Activated CD4-positive, alpha-beta memory T cell treated with anti-CD3 and anti-CD28 coated beads for 36 hours (primary cell): ENCODE measurements around the gene ADCY2. TPM values are rescaled to one million over a fixed set of nuclear protein-coding genes. Genes with fewer than 3 reads are reported as not detected.

ENCODE experiments used
- CTCF ChIA-PET: fragments of 350-600 bp; sonication (Branson Sonifier 250); formaldehyde crosslinking; loops from one replicate; lab custom pipeline; 2021; ENCODE audit warnings: antibody characterized with exemption, inconsistent platforms; lab: Charles Lee
- POLR2A ChIA-PET: fragments of 350-600 bp; sonication (Branson Sonifier 250); formaldehyde crosslinking; loops from one replicate; lab custom pipeline; 2021; ENCODE audit warnings: antibody characterized with exemption; lab: Charles Lee
- DNase-seq: peaks from one replicate; pipeline ENCODE4 v3.0.0-alpha.2; 2020
- H3K27ac Mint-ChIP-seq: one replicate; pipeline ENCODE4 v1.8.0; 2021; ENCODE audit warnings: mixed read lengths
- H3K27me3 Mint-ChIP-seq: one replicate; pipeline ENCODE4 v1.8.0; 2021; ENCODE audit warnings: mixed read lengths
- H3K36me3 Mint-ChIP-seq: one replicate; pipeline ENCODE4 v1.8.0; 2021; ENCODE audit warnings: mixed read lengths
- H3K4me1 Mint-ChIP-seq: one replicate; pipeline ENCODE4 v1.8.0; 2021; ENCODE audit warnings: low read depth, mixed read lengths
- H3K4me3 Mint-ChIP-seq: one replicate; pipeline ENCODE4 v1.8.0; 2021; ENCODE audit warnings: mild to moderate bottlenecking, mixed read lengths
- H3K9me3 Mint-ChIP-seq: one replicate; pipeline ENCODE4 v1.8.0; 2021; ENCODE audit warnings: mixed read lengths
- intact Hi-C: fragments of 100-400 bp; cut with micrococcal nuclease; formaldehyde crosslinking; loops from one replicate; pipeline ENCODE4 v1.15.1; 2023
- total RNA-seq, 2 experiments: library from RNA; stranded (reverse); gene quantifications; one replicate each; pipeline ENCODE4 v1.2.3, GENCODE V29; 2021

The ADCY2 gene
- total RNA-seq, 2 experiments from 2014 or later = not detected

- POLR2A ChIA-PET = no interaction called here
- CTCF ChIA-PET = no interaction called here
- no peak for DNase-seq
- Mint-ChIP-seq H3K4me3 (no peak overlapping the region), H3K36me3 (no peaks in the 10 kb centered on the region), H3K9me3 (no peaks in the 10 kb centered on the region), H3K27ac (no peak overlapping the region), H3K4me1 (peaks cover 2% of the 10 kb centered on the region), H3K27me3 (peaks cover 30% of the 10 kb centered on the region)
- intact Hi-C loops = no loop called here
These were observed 355.9 kb downstream of the ADCY2 start for GRCh38 chr5:7751874-7752273.

GRCh38 chr5:7753181-7753580, 357.2 kb downstream of the ADCY2 start:
- ChIA-PET CTCF (interaction anchor here (1.0 to 2.7 kb wide), 2 partner anchors 18 to 933 kb away, joined by 3 to 8 read pairs; no protein-coding TSS in a partner anchor), POLR2A (no interaction called here)
- Mint-ChIP-seq H3K36me3 (no peaks in the 10 kb centered on the region), H3K4me3 (no peak overlapping the region), H3K27me3 (peaks cover 33% of the 10 kb centered on the region), H3K4me1 (peaks cover 2% of the 10 kb centered on the region), H3K9me3 (no peaks in the 10 kb centered on the region), H3K27ac (no peak overlapping the region)
- no peak for DNase-seq
- intact Hi-C loops = no loop called here

- DNase-seq = no peak
- Mint-ChIP-seq H3K36me3 (no peaks in the 10 kb centered on the region), H3K4me3 (no peak overlapping the region), H3K27me3 (peaks cover 36% of the 10 kb centered on the region), H3K4me1 (peaks cover 2% of the 10 kb centered on the region), H3K27ac (no peak overlapping the region), H3K9me3 (no peaks in the 10 kb centered on the region)
- ChIA-PET POLR2A (no interaction called here), CTCF (interaction anchor here (1.0 to 3.7 kb wide), 3 partner anchors 7 to 933 kb away, joined by 3 to 18 read pairs (median 8); no protein-coding TSS in a partner anchor)
- intact Hi-C loops = no loop called here
These were observed 357.7 kb downstream of the ADCY2 start for GRCh38 chr5:7753596-7753995.

GRCh38 chr5:7754490-7754889, 358.6 kb downstream of the ADCY2 start:
- DNase-seq = no peak
- Mint-ChIP-seq H3K4me3 (no peak overlapping the region), H3K36me3 (no peaks in the 10 kb centered on the region), H3K27ac (no peak overlapping the region), H3K9me3 (no peaks in the 10 kb centered on the region), H3K4me1 (peaks cover 2% of the 10 kb centered on the region), H3K27me3 (peaks cover 39% of the 10 kb centered on the region)
- ChIA-PET CTCF (interaction anchor here (0.7 to 3.7 kb wide), 5 partner anchors 8 to 1072 kb away, joined by 3 to 18 read pairs (median 4); no protein-coding TSS in a partner anchor), POLR2A (interaction anchor here (0.7 kb wide), 1 partner anchor 881 kb away, joined by 3 read pairs; no protein-coding TSS in a partner anchor)
- intact Hi-C loops = loop anchor here (2.0 kb wide), 1 partner anchor 494 kb away; no protein-coding TSS in a partner anchor

GRCh38 chr5:7754997-7755596, 359.2 kb downstream of the ADCY2 start:
- Mint-ChIP-seq H3K9me3 (no peaks in the 10 kb centered on the region), H3K27ac (no peak overlapping the region), H3K27me3 (peaks cover 40% of the 10 kb centered on the region), H3K36me3 (no peaks in the 10 kb centered on the region), H3K4me3 (no peak overlapping the region), H3K4me1 (peaks cover 2% of the 10 kb centered on the region)
- ChIA-PET CTCF (interaction anchor here (0.8 to 3.7 kb wide), 7 partner anchors 9 to 974 kb away, joined by 3 to 18 read pairs (median 4); no protein-coding TSS in a partner anchor), POLR2A (no interaction called here)
- intact Hi-C loops = loop anchor here (2.0 kb wide), 1 partner anchor 494 kb away; no protein-coding TSS in a partner anchor
- peak; percentile 63 for DNase-seq

GRCh38 chr5:7755958-7756357, 360.0 kb downstream of the ADCY2 start:
- intact Hi-C loops = loop anchor here (2.0 kb wide), 1 partner anchor 495 kb away; no protein-coding TSS in a partner anchor
- CTCF ChIA-PET = interaction anchor here (1.0 to 3.7 kb wide), 3 partner anchors 10 to 60 kb away, joined by 3 to 18 read pairs (median 5); no protein-coding TSS in a partner anchor

GRCh38 chr5:7756453-7756852, 360.5 kb downstream of the ADCY2 start:
- POLR2A ChIA-PET = no interaction called here
- Mint-ChIP-seq H3K27ac (no peak overlapping the region), H3K9me3 (no peaks in the 10 kb centered on the region), H3K4me1 (peaks cover 2% of the 10 kb centered on the region), H3K4me3 (no peak overlapping the region), H3K36me3 (no peaks in the 10 kb centered on the region), H3K27me3 (peaks cover 47% of the 10 kb centered on the region)
- no peak for DNase-seq
- CTCF ChIA-PET = interaction anchor here (1.4 to 3.7 kb wide), 2 partner anchors 10 to 12 kb away, joined by 5 to 18 read pairs; no protein-coding TSS in a partner anchor
- intact Hi-C loops = no loop called here

More at GRCh38 chr5:7755958-7756357, 360.0 kb downstream of the ADCY2 start:
- H3K36me3 Mint-ChIP-seq = no peaks in the 10 kb centered on the region
- no peak overlapping the region for H3K27ac Mint-ChIP-seq
- peaks cover 45% of the 10 kb centered on the region for H3K27me3 Mint-ChIP-seq
- no peaks in the 10 kb centered on the region for H3K9me3 Mint-ChIP-seq
- H3K4me3 Mint-ChIP-seq = no peak overlapping the region
- H3K4me1 Mint-ChIP-seq = peaks cover 2% of the 10 kb centered on the region
- POLR2A ChIA-PET = no interaction called here
- DNase-seq = no peak

- intact Hi-C loops = no loop called here
- H3K4me1 Mint-ChIP-seq = peaks cover 2% of the 10 kb centered on the region
- POLR2A ChIA-PET = no interaction called here
- H3K4me3 Mint-ChIP-seq = no peak overlapping the region
- peaks cover 47% of the 10 kb centered on the region for H3K27me3 Mint-ChIP-seq
- CTCF ChIA-PET = no interaction called here
- no peak overlapping the region for H3K27ac Mint-ChIP-seq
- no peak for DNase-seq
- no peaks in the 10 kb centered on the region for H3K36me3 Mint-ChIP-seq
- H3K9me3 Mint-ChIP-seq = no peaks in the 10 kb centered on the region
These were observed 363.4 kb downstream of the ADCY2 start for GRCh38 chr5:7759257-7759871.

- H3K4me3 Mint-ChIP-seq = no peak overlapping the region
- peaks cover 46% of the 10 kb centered on the region for H3K27me3 Mint-ChIP-seq
- H3K36me3 Mint-ChIP-seq = no peaks in the 10 kb centered on the region
- H3K4me1 Mint-ChIP-seq = peaks cover 1% of the 10 kb centered on the region
- ChIA-PET POLR2A (no interaction called here), CTCF (no interaction called here)
- H3K27ac Mint-ChIP-seq = no peak overlapping the region
- H3K9me3 Mint-ChIP-seq = no peaks in the 10 kb centered on the region
- intact Hi-C loops = no loop called here
- no peak for DNase-seq
These were observed 364.1 kb downstream of the ADCY2 start for GRCh38 chr5:7759951-7760580.

- Mint-ChIP-seq H3K9me3 (no peaks in the 10 kb centered on the region), H3K27ac (no peak overlapping the region), H3K4me1 (no peaks in the 10 kb centered on the region), H3K36me3 (no peaks in the 10 kb centered on the region), H3K4me3 (no peak overlapping the region), H3K27me3 (peaks cover 50% of the 10 kb centered on the region)
- CTCF ChIA-PET = interaction anchor here (0.7 kb wide), 1 partner anchor 18 kb away, joined by 3 read pairs; no protein-coding TSS in a partner anchor
- POLR2A ChIA-PET = no interaction called here
- DNase-seq = no peak
- intact Hi-C loops = no loop called here
These were observed 366.3 kb downstream of the ADCY2 start for GRCh38 chr5:7762267-7762666.

GRCh38 chr5:7763621-7764072, 367.7 kb downstream of the ADCY2 start:
- CTCF ChIA-PET = no interaction called here

GRCh38 chr5:7764452-7764851, 368.5 kb downstream of the ADCY2 start:
- peaks cover 42% of the 10 kb centered on the region for H3K27me3 Mint-ChIP-seq
- ChIA-PET CTCF (no interaction called here), POLR2A (no interaction called here)
- no peaks in the 10 kb centered on the region for H3K4me1 Mint-ChIP-seq
- DNase-seq = no peak
- H3K36me3 Mint-ChIP-seq = no peaks in the 10 kb centered on the region
- intact Hi-C loops = no loop called here
- no peak overlapping the region for H3K27ac Mint-ChIP-seq
- H3K9me3 Mint-ChIP-seq = no peaks in the 10 kb centered on the region
- H3K4me3 Mint-ChIP-seq = no peak overlapping the region

More at GRCh38 chr5:7763621-7764072, 367.7 kb downstream of the ADCY2 start:
- POLR2A ChIA-PET = no interaction called here
- Mint-ChIP-seq H3K36me3 (no peaks in the 10 kb centered on the region), H3K27ac (no peak overlapping the region), H3K27me3 (peaks cover 44% of the 10 kb centered on the region), H3K4me1 (no peaks in the 10 kb centered on the region), H3K4me3 (no peak overlapping the region), H3K9me3 (no peaks in the 10 kb centered on the region)
- intact Hi-C loops = no loop called here
- DNase-seq = no peak
